GM12875 (cell line): ENCODE results near the gene PA2G4.
A peak's percentile ranks its signal among the peaks of the same experiment; 100 is the strongest.

Experiments
- H3K4me3 ChIP-seq: one replicate; pipeline ENCODE4 v1.5.1; 2011; ENCODE audit warnings: low read depth, low read length, control low read depth
- TF ChIP-seq, protein P1 (sequence below): IDR thresholded peaks from 2 replicates; pipeline ENCODE4 v1.5.1; 2011; ENCODE audit warnings: low read depth, mild to moderate bottlenecking, control low read depth, inconsistent platforms, low read length, moderate library complexity, borderline replicate concordance; ENCODE audit not compliant: insufficient read depth

PA2G4 gene

DNA sequence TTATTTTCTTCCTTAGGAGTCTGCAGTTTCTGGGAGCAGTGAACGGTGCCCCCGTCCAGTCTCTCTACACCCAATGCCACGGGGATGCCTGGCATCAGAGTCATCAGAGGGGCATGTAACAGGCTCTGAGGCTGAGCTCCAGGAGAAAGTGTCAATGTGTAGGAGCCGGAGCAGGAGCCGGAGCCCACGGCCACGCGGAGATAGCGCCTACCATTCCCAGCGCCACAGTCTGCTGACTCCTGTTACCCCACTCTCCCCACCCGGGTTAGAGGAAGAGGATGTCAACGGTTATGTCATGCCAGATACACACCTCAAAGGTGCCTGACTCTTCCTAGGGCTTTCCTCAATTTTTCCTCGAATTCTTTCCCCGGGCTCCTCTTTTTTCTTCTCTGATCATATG is 3.3 kb upstream of the PA2G4 start:
- TF ChIP-seq, protein P1, sequence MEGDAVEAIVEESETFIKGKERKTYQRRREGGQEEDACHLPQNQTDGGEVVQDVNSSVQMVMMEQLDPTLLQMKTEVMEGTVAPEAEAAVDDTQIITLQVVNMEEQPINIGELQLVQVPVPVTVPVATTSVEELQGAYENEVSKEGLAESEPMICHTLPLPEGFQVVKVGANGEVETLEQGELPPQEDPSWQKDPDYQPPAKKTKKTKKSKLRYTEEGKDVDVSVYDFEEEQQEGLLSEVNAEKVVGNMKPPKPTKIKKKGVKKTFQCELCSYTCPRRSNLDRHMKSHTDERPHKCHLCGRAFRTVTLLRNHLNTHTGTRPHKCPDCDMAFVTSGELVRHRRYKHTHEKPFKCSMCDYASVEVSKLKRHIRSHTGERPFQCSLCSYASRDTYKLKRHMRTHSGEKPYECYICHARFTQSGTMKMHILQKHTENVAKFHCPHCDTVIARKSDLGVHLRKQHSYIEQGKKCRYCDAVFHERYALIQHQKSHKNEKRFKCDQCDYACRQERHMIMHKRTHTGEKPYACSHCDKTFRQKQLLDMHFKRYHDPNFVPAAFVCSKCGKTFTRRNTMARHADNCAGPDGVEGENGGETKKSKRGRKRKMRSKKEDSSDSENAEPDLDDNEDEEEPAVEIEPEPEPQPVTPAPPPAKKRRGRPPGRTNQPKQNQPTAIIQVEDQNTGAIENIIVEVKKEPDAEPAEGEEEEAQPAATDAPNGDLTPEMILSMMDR: no peak
- H3K4me3 ChIP-seq: no peak overlapping the region

DNA sequence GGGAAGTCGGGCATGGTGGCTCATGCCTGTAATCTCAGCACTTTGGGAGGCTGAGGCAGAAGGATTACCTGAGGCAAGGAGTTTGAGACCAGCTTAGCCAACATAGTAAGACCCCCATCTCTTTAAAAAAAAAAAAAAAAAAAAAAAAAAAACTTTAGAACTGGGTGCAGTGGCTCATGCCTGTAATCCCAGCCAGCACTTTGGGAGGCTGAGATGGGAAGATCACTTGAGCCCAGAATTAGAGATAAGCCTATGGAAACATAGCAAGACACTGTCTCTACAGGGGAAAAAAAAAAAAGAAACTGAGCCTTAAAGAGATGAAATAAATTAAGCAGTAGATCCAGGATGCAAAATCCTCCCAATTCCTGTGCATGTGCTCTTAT is 1.7 kb upstream of the PA2G4 start:
- H3K4me3 ChIP-seq: no peak overlapping the region
- TF ChIP-seq, protein P1: no peak

DNA sequence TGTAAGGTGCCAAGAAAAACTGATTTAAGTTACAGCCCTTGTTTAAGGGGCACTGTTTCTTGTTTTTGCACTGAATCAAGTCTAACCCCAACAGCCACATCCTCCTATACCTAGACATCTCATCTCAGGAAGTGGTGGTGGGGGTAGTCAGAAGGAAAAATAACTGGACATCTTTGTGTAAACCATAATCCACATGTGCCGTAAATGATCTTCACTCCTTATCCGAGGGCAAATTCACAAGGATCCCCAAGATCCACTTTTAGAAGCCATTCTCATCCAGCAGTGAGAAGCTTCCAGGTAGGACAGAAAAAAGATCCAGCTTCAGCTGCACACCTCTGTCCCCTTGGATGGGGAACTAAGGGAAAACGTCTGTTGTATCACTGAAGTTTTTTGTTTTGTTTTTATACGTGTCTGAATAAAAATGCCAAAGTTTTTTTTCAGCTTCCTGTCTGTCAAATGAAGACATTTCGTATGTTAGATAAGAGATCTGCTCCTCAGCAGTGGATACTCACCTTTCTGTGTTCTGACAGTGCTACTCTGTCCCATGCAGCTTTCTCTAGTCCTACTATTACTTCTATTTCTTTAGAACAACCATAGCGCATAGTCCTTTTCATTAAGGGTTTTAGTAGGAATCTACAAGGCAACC is 1.2 kb upstream of the PA2G4 start:
- TF ChIP-seq, protein P1: no peak
- peak overlapping the region; percentile 58 for H3K4me3 ChIP-seq

DNA sequence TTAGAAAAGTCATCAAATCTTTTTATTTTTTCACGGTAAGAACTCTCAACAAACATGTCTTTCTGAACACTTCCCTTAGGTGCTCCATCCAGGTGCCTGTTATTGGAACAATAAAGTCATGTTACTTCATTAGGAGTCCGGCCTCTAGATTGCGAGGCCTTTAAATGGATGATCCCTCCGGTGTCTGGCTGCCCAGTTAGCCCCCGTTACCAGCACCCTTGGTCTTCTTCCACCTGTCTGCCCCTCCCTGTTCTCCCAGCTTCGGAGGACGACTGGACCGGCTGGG is 593 bp upstream of the PA2G4 start:
- TF ChIP-seq, protein P1: no peak
- H3K4me3 ChIP-seq: peak overlapping the region; percentile 58

DNA sequence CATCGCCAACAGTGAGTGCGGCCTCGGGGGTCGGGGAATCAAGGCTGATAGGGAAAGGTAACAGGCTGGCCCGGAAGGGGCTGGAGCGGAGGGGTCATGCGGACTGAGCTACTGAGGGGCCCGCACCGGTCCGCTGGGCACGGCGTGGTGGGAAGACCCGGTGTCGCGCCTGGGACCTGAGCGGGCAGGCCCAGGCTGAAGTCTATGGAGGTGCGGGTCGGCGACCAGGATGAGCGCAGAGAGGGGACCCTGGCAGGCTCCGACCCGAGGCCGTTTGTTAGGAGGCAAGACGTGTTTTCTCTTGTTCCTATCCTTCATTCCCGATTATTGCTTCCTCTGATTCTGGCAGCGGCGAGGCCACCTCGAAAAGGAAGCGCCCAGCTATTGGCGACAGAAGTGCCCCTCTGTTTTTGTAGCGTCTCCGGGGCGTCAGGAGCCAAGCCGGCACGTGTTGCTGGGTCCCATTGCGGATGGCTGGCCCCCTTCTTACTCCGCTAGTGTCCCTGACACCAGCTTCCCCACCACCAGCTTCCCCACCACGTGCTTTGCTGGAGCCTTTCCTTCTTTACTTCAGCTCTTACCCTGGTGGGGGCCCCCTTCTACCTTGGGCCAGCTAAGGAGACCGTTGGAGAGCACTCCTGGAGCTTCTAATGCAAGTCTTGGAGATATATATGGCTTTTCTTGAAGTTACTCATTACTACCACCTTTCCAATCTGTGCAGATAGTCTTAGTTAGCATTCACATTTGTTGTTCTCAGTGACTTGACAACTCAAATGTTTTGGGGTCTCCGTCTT is 653 bp downstream of the PA2G4 start:
- peak overlapping the region; percentile 82 for H3K4me3 ChIP-seq
- TF ChIP-seq, protein P1: no peak

DNA sequence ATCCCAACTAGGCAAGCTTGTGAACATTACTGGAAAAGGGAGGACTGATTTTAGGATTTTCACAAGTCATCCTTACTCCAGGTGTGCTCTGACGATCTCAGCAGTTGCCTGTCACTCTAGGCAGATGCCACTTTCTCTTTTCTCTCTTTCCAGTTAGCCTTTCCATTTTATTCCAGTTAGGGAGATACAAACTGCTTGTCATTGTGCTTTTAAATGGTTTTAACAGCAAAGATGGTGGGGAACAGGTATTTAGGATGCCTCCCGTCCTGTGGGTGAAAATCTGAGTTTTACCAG is 1.2 kb downstream of the PA2G4 start:
- H3K4me3 ChIP-seq: peak overlapping the region; percentile 82
- TF ChIP-seq, protein P1: no peak

DNA sequence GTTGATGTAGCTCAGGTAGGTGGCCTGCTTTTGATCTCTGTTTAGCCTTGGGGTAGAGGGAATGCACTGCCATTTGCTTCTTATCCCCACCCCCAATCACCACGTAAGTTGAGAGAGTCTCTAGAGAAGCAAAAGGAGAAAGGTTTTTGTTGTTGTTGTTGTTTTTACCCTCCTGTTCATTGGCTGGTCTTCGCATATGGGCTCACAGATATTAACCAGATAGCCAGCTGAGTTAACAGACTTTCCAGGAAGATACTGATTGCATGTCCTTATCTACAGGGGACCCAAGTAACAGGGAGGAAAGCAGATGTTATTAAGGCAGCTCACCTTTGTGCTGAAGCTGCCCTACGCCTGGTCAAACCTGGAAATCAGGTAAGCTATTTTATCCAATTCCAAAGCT is 2.9 kb downstream of the PA2G4 start:
- TF ChIP-seq, protein P1: no peak
- no peak overlapping the region for H3K4me3 ChIP-seq
